Measurements from ENCODE around the gene ADH6.
"Not testable (repeated sequence)": the region's sequence is repeated elsewhere in the genome, so short reads cannot be mapped to it uniquely, and the experiment has no call there.

The ADH6 gene

DNA sequence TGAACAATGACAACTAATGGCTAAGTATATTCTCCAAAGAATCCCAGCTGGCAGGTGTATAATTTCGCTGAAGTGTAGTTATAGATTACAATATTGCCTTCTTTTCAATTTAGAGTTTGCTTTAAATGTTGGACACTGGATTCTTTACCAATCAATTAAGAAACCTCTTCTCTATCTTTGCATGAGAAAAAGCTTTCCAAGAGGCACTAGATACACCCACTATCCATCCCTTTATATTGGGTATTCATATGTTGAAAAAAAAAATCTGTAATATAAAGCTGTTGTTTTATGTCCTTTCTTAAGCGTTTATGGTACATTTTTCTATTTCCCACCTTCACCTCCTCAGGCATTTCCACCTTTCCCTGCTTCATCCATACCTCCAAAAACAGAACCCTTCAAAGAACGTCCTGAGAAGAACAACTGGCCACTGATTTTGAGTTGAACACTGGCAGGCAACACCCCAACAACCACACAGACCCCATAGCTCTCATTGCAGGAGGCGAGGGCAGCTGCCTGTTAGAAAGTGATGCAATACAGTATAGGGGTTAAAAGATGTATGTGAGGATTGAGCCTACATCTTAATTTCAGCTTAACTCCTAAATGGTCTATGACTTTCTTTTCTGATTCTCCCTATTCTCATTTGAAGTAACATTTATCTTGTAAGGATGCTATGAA is 11.8 kb downstream of the ADH6 start:
- no peak for TF ChIP-seq ZNF274 (IDR thresholded peaks at IDR 0.05; ENCODE audit: low read depth, low read length)
- no peak overlapping the region for H3K4me3 ChIP-seq (ENCODE audit: low read length)

- H3K4me3 ChIP-seq (ENCODE audit: low read length) = no peak overlapping the region
- no peak for TF ChIP-seq ZNF274 (IDR thresholded peaks at IDR 0.05; ENCODE audit: low read depth, low read length)
These were observed 13.7 kb downstream of the ADH6 start for GRCh38 chr4:99205153-99205979.

DNA sequence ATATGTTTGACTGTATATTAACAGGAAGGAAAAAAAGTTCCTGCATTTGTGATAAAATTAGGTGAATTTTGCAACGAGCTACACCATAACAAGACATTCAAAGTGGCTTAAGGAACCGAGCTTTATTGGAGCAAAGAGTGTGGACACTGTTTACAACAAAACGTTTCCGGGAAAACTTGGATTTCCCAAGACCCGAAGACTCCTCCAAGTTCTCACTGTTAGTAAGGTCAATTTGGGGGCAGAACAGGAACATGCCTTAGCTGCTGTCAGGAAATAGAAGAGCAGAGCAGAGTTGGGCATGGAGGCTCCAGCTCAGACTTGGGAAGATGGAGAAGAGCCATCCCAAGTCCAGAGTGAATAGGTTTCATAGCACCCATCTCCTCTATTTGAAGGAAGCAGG is 16.5 kb downstream of the ADH6 start:
- no peak overlapping the region for H3K4me3 ChIP-seq (ENCODE audit: low read length)
- TF ChIP-seq ZNF274 (IDR thresholded peaks at IDR 0.05; ENCODE audit: low read depth, low read length) = no peak

DNA sequence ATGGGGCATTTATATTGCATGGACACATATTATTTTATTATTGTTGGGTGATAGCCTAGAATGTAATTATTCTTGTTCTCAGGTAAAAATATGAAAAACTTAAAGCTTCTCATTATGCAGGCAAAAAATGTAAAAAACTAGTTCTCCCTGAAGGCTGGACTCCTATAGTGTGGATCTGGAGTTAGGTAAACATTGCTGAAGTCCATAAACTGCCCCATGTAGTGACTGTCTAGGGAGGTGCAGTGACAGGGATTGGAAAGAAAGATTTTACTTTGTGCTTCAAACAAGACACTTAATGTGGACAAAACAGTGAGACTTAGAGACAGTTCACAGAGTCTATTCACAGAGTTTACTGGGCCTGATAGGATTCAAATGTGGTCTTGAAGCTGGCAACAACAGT is 17.0 kb downstream of the ADH6 start:
- TF ChIP-seq ZNF274 (IDR thresholded peaks at IDR 0.05; ENCODE audit: low read depth, low read length) = no peak
- no peak overlapping the region for H3K4me3 ChIP-seq (ENCODE audit: low read length)

DNA sequence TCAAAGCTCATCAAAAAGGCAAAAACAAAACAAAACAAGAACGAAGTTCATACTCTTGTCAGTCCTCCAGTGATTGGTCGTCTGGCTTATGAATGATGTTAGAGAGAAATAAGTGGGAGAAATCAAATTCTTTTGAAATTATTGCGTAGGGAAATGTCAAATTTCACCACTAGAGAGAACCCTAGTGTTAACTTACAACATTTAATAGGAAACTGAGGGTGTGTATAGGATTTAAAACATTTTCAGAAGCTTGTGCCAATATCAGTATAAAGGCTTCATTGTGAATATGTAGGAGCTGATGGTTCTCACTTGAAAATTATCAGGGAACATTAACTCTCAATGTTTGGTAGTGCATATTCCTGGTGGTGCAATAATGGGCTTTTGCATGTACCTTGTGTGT is 17.4 kb downstream of the ADH6 start:
- no peak overlapping the region for H3K4me3 ChIP-seq (ENCODE audit: low read length)
- TF ChIP-seq ZNF274 (IDR thresholded peaks at IDR 0.05; ENCODE audit: low read depth, low read length) = no peak

DNA sequence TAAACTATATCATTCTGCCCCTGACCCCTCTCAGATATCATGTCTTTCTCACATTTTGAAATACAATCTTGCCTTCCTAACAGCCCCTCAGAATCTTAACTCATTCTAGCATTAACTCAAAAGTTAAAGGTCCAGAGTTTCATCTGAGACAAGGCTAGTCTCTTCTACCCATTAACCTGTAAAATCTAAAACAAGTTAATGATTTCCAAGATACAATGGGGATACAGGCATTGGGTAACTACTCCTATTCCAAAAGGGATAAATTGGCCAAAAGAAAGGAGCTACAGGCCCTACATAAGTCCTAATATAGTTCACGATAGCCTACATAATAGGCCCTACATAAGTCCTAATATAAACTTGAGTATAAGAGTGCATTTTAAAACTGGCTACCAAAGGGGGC is 18.9 kb downstream of the ADH6 start:
- no peak for TF ChIP-seq ZNF274 (IDR thresholded peaks at IDR 0.05; ENCODE audit: low read depth, low read length)
- no peak overlapping the region for H3K4me3 ChIP-seq (ENCODE audit: low read length)

DNA sequence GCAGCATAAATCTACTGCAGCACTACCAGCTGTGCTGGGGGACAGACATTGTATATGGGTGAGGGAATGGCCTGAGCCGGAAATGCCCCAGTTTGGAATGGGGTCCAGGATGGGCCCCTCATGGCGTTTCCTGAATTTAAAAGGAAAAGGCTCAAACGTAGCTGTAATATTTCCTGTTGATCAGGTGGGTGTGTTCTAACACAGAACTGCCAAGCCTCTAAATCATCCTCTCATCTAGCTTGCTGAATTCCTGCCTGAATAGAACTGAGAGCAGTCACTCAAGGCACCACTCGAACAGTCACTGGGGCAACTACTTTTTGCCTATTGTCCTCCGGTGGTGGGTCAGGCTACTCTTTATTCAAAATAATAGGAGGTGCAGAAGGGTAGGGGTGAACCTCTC is 28.7 kb downstream of the ADH6 start:
- TF ChIP-seq ZNF274 (IDR thresholded peaks at IDR 0.05; ENCODE audit: low read depth, low read length) = no peak
- H3K4me3 ChIP-seq (ENCODE audit: low read length) = no peak overlapping the region

- H3K4me3 ChIP-seq (ENCODE audit: low read length) = not testable (repeated sequence)
These were observed 29.1 kb downstream of the ADH6 start for GRCh38 chr4:99189900-99190299.

- H3K4me3 ChIP-seq (ENCODE audit: low read length) = no peak overlapping the region
- TF ChIP-seq ZNF274 (IDR thresholded peaks at IDR 0.05; ENCODE audit: low read depth, low read length) = no peak
These were observed 33.0 kb downstream of the ADH6 start for GRCh38 chr4:99186029-99186428.

- no peak overlapping the region for H3K4me3 ChIP-seq (ENCODE audit: low read length)
- TF ChIP-seq ZNF274 (IDR thresholded peaks at IDR 0.05; ENCODE audit: low read depth, low read length) = no peak
These were observed 33.5 kb downstream of the ADH6 start for GRCh38 chr4:99185581-99185980.

- TF ChIP-seq ZNF274 (IDR thresholded peaks at IDR 0.05; ENCODE audit: low read depth, low read length) = no peak
- no peak overlapping the region for H3K4me3 ChIP-seq (ENCODE audit: low read length)
These were observed 38.5 kb downstream of the ADH6 start for GRCh38 chr4:99180382-99181070.

- H3K4me3 ChIP-seq (ENCODE audit: low read length) = no peak overlapping the region
- no peak for TF ChIP-seq ZNF274 (IDR thresholded peaks at IDR 0.05; ENCODE audit: low read depth, low read length)
These were observed 39.4 kb downstream of the ADH6 start for GRCh38 chr4:99179626-99180025.

GRCh38 chr4:99179178-99179577 is 39.9 kb downstream of the ADH6 start:
- H3K4me3 ChIP-seq (ENCODE audit: low read length) = no peak overlapping the region
- TF ChIP-seq ZNF274 (IDR thresholded peaks at IDR 0.05; ENCODE audit: low read depth, low read length) = no peak

GRCh38 chr4:99166544-99166943 is 52.5 kb downstream of the ADH6 start:
- H3K4me3 ChIP-seq (ENCODE audit: low read length) = no peak overlapping the region
- no peak for TF ChIP-seq ZNF274 (IDR thresholded peaks at IDR 0.05; ENCODE audit: low read depth, low read length)

GRCh38 chr4:99165978-99166377 is 53.1 kb downstream of the ADH6 start:
- H3K4me3 ChIP-seq (ENCODE audit: low read length) = no peak overlapping the region
- no peak for TF ChIP-seq ZNF274 (IDR thresholded peaks at IDR 0.05; ENCODE audit: low read depth, low read length)
